Tibial nerve (tissue), 3 donors: Measurements from ENCODE around the gene DISC1.

Source experiments
- POLR2A ChIP-seq, 2 donors: fragments of 450-650 bp; IDR thresholded peaks; one replicate each; pipeline ENCODE4 v1.6.1; 2017; ENCODE audit warnings: antibody characterized with exemption in 2 of 2, mild to moderate bottlenecking in 2 of 2, moderate library complexity in 2 of 2
- TF ChIP-seq, protein P1 (sequence below), 5 experiments: fragments of 200-600 bp in 3 of 5; fragments of 450-650 bp in 2 of 5; sonication (generic) in 3 of 5; IDR thresholded peaks; one replicate each; pipeline ENCODE4 v1.5.1; 2016 to 2019; ENCODE audit warnings: antibody characterized with exemption in 5 of 5, mild to moderate bottlenecking in 3 of 5, moderate library complexity in 2 of 5

DNA sequence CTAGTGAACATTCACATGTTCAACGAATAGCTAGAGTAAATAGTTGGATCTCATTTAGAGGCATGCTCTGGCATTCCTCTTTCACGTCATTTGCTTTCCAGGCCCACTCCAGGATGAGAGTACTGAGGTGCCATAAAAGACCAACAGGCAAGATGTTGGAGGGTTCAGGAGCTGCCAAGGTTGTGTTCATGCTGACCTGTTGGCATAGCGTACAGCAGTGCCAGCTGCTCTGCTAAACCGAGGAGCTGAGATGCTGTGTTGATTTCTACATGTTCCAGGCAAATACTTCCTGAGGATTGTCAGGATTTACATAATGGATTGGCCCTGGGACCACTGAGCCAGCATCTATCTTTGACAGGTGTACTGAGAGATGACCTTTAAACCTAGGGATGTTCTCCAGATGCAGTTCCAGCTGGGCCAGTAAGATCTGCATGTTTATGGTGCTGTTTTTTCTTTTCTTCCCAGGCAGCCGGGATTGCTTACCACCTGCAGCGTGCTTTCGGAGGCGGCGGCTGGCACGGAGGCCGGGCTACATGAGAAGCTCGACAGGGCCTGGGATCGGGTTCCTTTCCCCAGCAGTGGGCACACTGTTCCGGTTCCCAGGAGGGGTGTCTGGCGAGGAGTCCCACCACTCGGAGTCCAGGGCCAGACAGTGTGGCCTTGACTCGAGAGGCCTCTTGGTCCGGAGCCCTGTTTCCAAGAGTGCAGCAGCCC lies 66.9 kb downstream of the DISC1 start:
- TF ChIP-seq, protein P1, sequence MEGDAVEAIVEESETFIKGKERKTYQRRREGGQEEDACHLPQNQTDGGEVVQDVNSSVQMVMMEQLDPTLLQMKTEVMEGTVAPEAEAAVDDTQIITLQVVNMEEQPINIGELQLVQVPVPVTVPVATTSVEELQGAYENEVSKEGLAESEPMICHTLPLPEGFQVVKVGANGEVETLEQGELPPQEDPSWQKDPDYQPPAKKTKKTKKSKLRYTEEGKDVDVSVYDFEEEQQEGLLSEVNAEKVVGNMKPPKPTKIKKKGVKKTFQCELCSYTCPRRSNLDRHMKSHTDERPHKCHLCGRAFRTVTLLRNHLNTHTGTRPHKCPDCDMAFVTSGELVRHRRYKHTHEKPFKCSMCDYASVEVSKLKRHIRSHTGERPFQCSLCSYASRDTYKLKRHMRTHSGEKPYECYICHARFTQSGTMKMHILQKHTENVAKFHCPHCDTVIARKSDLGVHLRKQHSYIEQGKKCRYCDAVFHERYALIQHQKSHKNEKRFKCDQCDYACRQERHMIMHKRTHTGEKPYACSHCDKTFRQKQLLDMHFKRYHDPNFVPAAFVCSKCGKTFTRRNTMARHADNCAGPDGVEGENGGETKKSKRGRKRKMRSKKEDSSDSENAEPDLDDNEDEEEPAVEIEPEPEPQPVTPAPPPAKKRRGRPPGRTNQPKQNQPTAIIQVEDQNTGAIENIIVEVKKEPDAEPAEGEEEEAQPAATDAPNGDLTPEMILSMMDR (IDR thresholded peaks at IDR 0.05): no peak
- TF ChIP-seq POLR2A (IDR thresholded peaks at IDR 0.05): no peak
